Natural killer cell (primary cell): ENCODE results near the gene CAPN5. TPM values are rescaled to one million over a fixed set of nuclear protein-coding genes. Genes with fewer than 3 reads are reported as not detected.

ENCODE experiments used
- ATAC-seq, 3 donors: fragments of 150-1000 bp in 2 of 3; fragments of 200-7000 bp in 1 of 3; cut with Tn5 transposase; 1 replicate in 1 of 3; 2 replicates in 2 of 3; pipeline ENCODE4 v1.10.0; 2021; ENCODE audit warnings: mild to moderate bottlenecking in 2 of 3, moderate library complexity in 2 of 3
- DNase-seq, 2 donors: peaks; one replicate each; pipeline versions ENCODE4 v3.0.0 to v3.0.0-alpha.2; 2013 to 2021; ENCODE audit warnings: mixed read lengths in 1 of 2
- H3K27ac ChIP-seq: one replicate; pipeline ENCODE4 v1.5.1; 2013; ENCODE audit warnings: mild to moderate bottlenecking, low read length
- H3K27me3 ChIP-seq: one replicate; pipeline ENCODE4 v1.6.1; 2013; ENCODE audit warnings: low read length; ENCODE audit not compliant: control insufficient read depth, insufficient read depth
- H3K36me3 ChIP-seq: one replicate; pipeline ENCODE4 v1.6.1; 2013; ENCODE audit warnings: low read length; ENCODE audit not compliant: control insufficient read depth, insufficient read depth
- H3K4me1 ChIP-seq: one replicate; pipeline ENCODE4 v1.6.1; 2013; ENCODE audit warnings: low read length; ENCODE audit not compliant: control insufficient read depth, insufficient read depth
- H3K4me3 ChIP-seq: one replicate; pipeline ENCODE4 v1.5.1; 2013; ENCODE audit warnings: low read length
- H3K9me3 ChIP-seq: one replicate; pipeline ENCODE4 v1.6.1; 2013; ENCODE audit warnings: low read length; ENCODE audit not compliant: control insufficient read depth, insufficient read depth
- H3K27ac Mint-ChIP-seq, 2 donors: one replicate each; pipeline ENCODE4 v1.8.0; 2022; ENCODE audit warnings: mild to moderate bottlenecking in 2 of 2, mixed read lengths in 2 of 2, moderate library complexity in 1 of 2
- H3K27me3 Mint-ChIP-seq, 2 donors: one replicate each; pipeline ENCODE4 v1.8.0; 2022; ENCODE audit warnings: low read depth in 2 of 2, mixed read lengths in 2 of 2
- H3K36me3 Mint-ChIP-seq: one replicate; pipeline ENCODE4 v1.8.0; 2022; ENCODE audit warnings: mixed read lengths
- H3K4me1 Mint-ChIP-seq, 2 donors: one replicate each; pipeline ENCODE4 v1.8.0; 2022; ENCODE audit warnings: mixed read lengths in 2 of 2
- H3K4me3 Mint-ChIP-seq: one replicate; pipeline ENCODE4 v1.8.0; 2022; ENCODE audit warnings: mild to moderate bottlenecking, moderate library complexity, mixed read lengths
- H3K9me3 Mint-ChIP-seq, 2 donors: one replicate each; pipeline ENCODE4 v1.8.0; 2022; ENCODE audit warnings: mixed read lengths in 2 of 2
- CTCF ChIP-seq: fragments of 200-600 bp; IDR thresholded peaks from one replicate; pipeline ENCODE4 v1.8.0; 2022; ENCODE audit warnings: antibody characterized with exemption
- WGBS: methylation state at CpG from one replicate; pipeline ENCODE4 v1.1.7; 2013; ENCODE audit warnings: missing lambda C conversion rate; ENCODE audit not compliant: insufficient coverage; 5-methylcytosine and 5-hydroxymethylcytosine counted together
- intact Hi-C: fragments of 100-400 bp; cut with micrococcal nuclease; formaldehyde crosslinking; loops from one replicate; pipeline ENCODE4 v1.14.2; 2022
- total RNA-seq, 4 donors: library from RNA; stranded (reverse); fragments of 120-200 nt in 1 of 4; gene quantifications; one replicate each; pipeline versions ENCODE4 v1.2.3 to v1.2.4, GENCODE V29; 2013 to 2022

Gene CAPN5
- total RNA-seq, 3 donors from 2014 or later (not counting 1 experiment from before 2014, with no cell fraction given): 32.3 to 34.5 (median 34.3) TPM

DNA sequence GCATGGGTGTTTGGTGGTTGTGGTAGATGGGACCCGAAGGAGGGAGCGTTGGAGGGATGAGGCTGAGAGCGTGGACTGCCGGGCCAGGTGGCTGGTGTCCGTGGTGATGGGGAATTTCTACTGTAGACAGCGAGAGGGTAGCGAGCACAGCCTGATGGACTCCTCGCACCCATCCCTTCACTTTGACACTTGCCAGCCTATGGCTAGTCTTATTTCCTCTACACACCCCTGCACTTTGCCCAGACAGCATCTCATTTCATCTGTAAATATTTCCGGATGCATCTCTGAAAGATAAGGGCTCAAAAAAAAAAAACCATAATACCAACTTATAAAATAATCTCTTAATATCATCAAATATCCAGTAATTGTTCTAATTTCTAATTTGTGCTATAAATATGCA lies 41.7 kb downstream of the CAPN5 start:
- Mint-ChIP-seq H3K36me3 (no peaks in the 10 kb centered on the region), H3K9me3 (no peaks in the 10 kb centered on the region), H3K27ac (peak overlapping the region in 1 of 2 donors; percentile 40), H3K4me1 (peaks cover 0 to 8% of the 10 kb centered on the region in 2 donors), H3K27me3 (no peaks in the 10 kb centered on the region), H3K4me3 (no peak overlapping the region)
- no peak for ATAC-seq
- Histone ChIP-seq H3K27ac (no peak overlapping the region), H3K4me1 (no peaks in the 10 kb centered on the region), H3K36me3 (no peaks in the 10 kb centered on the region), H3K27me3 (no peaks in the 10 kb centered on the region), H3K4me3 (no peak overlapping the region), H3K9me3 (no peaks in the 10 kb centered on the region)
- no peak for TF ChIP-seq CTCF
- no peak for DNase-seq
- 87% methylated on average over 9 of the region's 9 CpGs for WGBS
- intact Hi-C loops: no loop called here

DNA sequence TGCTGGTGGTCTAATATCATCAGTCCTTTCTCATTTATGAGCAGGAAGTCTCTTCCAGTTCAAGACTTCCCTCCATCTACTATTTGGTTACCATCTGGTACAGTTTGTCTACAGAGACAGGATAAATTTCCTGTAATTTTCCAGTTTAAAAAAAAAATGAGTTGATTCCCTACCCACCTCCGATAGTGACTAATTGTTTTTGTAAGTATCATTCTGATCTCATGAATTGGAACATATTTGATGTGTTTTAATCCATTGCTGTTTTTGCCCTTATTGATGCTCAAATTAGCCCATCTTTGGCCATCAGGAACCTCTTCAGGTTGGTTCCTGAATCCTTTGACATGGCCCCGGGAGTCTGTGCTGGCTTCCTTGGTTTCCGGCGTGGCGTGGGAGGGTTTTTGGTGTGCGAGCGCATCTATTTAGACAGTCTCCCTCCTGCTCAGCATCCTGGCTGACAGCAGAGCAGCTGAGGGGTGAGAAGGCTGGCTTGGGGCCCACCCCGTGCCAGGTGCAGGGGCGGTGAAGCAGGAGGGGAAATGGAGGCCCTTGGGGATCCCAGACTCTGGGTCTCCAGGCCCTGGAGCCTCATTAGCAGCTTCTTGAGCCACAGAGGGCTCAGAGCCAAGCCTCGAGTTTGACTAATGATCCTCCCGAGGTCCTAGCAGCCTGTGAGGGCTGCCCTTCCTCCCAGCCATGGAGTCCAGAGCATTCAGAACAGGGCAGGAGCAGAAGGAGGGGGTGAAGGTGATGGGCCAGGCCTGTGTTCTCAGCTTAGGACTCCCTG lies 42.7 kb downstream of the CAPN5 start:
- intact Hi-C loops: no loop called here
- 67% methylated on average over 10 of the region's 11 CpGs for WGBS
- H3K27me3 Mint-ChIP-seq: no peaks in the 10 kb centered on the region
- Histone ChIP-seq H3K9me3 (no peaks in the 10 kb centered on the region), H3K27ac (no peak overlapping the region), H3K27me3 (no peaks in the 10 kb centered on the region), H3K4me3 (no peak overlapping the region), H3K4me1 (no peaks in the 10 kb centered on the region), H3K36me3 (no peaks in the 10 kb centered on the region)
- no peak overlapping the region for H3K4me3 Mint-ChIP-seq
- ATAC-seq (no peak), DNase-seq (no peak)
- no peak for TF ChIP-seq CTCF
- H3K4me1 Mint-ChIP-seq: peaks cover 0 to 8% of the 10 kb centered on the region in 2 donors
- H3K36me3 Mint-ChIP-seq: no peaks in the 10 kb centered on the region
- H3K27ac Mint-ChIP-seq: no peak overlapping the region
- H3K9me3 Mint-ChIP-seq: no peaks in the 10 kb centered on the region

DNA sequence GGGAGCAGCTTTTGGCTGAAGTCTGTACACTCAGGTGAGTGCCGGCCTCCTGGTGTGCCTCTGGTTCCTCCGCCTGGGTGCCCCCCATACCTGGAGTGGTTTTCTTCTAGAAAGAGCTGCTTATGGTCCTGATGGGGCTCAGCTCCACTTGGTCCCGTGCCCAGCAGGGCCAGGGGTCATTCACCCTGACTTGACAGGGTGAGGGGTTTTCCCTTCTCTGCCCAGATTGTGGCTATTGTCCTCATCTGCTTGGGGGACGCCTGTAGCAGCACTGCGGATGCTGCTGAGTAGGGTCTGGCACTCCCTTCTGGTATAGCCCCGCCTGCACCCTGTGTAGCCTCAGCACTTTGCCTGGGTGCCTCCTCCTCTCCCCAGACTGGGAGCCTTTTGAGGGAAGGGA lies 44.1 kb downstream of the CAPN5 start:
- H3K36me3 ChIP-seq: no peaks in the 10 kb centered on the region
- no peaks in the 10 kb centered on the region for H3K27me3 ChIP-seq
- Mint-ChIP-seq H3K36me3 (no peaks in the 10 kb centered on the region), H3K4me1 (peaks cover 0 to 8% of the 10 kb centered on the region in 2 donors), H3K27me3 (no peaks in the 10 kb centered on the region), H3K4me3 (no peak overlapping the region), H3K9me3 (no peaks in the 10 kb centered on the region), H3K27ac (no peak overlapping the region)
- no peak overlapping the region for H3K4me3 ChIP-seq
- H3K9me3 ChIP-seq: no peaks in the 10 kb centered on the region
- intact Hi-C loops: no loop called here
- ATAC-seq (no peak), DNase-seq (no peak)
- 92% methylated on average over 6 of the region's 6 CpGs for WGBS
- H3K4me1 ChIP-seq: no peaks in the 10 kb centered on the region
- TF ChIP-seq CTCF: no peak
- no peak overlapping the region for H3K27ac ChIP-seq

DNA sequence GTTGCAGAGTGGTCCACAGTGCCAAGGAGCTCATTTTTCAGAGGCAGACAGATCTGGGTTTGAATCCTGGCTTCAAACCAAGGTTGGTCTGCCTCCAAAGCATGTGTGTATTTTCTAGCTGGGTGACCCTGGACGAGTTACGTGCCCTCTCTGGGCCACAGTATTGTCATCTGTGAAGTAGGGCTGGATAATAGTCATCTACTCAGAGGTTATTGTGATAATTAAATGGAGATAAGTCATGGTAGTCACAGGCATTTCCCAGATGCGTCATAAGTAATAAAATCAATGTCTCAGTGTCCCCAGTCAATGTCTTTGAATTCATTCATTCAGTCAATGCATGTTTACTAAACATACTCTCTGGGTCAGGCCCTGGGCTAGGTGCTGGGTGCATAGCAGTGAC lies 44.5 kb downstream of the CAPN5 start:
- Mint-ChIP-seq H3K9me3 (no peaks in the 10 kb centered on the region), H3K36me3 (no peaks in the 10 kb centered on the region), H3K4me1 (peaks cover 0 to 8% of the 10 kb centered on the region in 2 donors), H3K27ac (no peak overlapping the region), H3K27me3 (no peaks in the 10 kb centered on the region), H3K4me3 (no peak overlapping the region)
- intact Hi-C loops: no loop called here
- TF ChIP-seq CTCF: no peak
- Histone ChIP-seq H3K36me3 (no peaks in the 10 kb centered on the region), H3K27ac (no peak overlapping the region), H3K9me3 (no peaks in the 10 kb centered on the region), H3K27me3 (no peaks in the 10 kb centered on the region), H3K4me3 (no peak overlapping the region), H3K4me1 (no peaks in the 10 kb centered on the region)
- no peak for ATAC-seq
- 87% methylated on average over 3 of the region's 3 CpGs for WGBS
- DNase-seq: no peak
